SU-DHL-6 (cell line): ENCODE results near the gene AXL.

Source experiments
- CTCF ChIP-seq: fragments of 200-600 bp; sonication (generic); IDR thresholded peaks from one replicate; pipeline ENCODE4 v1.5.1; 2017; ENCODE audit warnings: antibody characterized with exemption, mild to moderate bottlenecking, low read length, moderate library complexity; ENCODE audit not compliant: insufficient read depth, poor library complexity, severe bottlenecking
- EZH2phosphoT487 ChIP-seq: fragments of 200-600 bp; sonication (generic), shearing (Covaris generic); conservative IDR thresholded peaks from 2 replicates; pipeline ENCODE4 v1.6.1; 2018; ENCODE audit warnings: mild to moderate bottlenecking, antibody characterized with exemption, low read length, moderate library complexity, mixed read lengths

GRCh38 chr19:41265395-41266153 is 46.6 kb downstream of the AXL start:
- TF ChIP-seq CTCF (no peak), EZH2phosphoT487 (no peak)
